ENCODE measurements around the gene TTC3.
"Not testable (repeated sequence)": the region's sequence is repeated elsewhere in the genome, so short reads cannot be mapped to it uniquely, and the experiment has no call there.

TTC3 gene

GRCh38 chr21:37101384-37101783, 28.3 kb downstream of the TTC3 start:
- DNase-seq: no peak

- not testable (repeated sequence) for DNase-seq
These were observed 29.7 kb downstream of the TTC3 start for GRCh38 chr21:37102746-37103145.

GRCh38 chr21:37106998-37107397, 33.9 kb downstream of the TTC3 start:
- DNase-seq: no peak

- DNase-seq: not testable (repeated sequence)
These were observed 38.0 kb downstream of the TTC3 start for GRCh38 chr21:37111029-37111428.

- DNase-seq: not testable (repeated sequence)
These were observed 41.2 kb downstream of the TTC3 start for GRCh38 chr21:37114301-37114700.

- DNase-seq: not testable (repeated sequence)
These were observed 43.4 kb downstream of the TTC3 start for GRCh38 chr21:37116459-37116858.

- no peak for DNase-seq
These were observed 44.1 kb downstream of the TTC3 start for GRCh38 chr21:37117204-37117603.

GRCh38 chr21:37118187-37118826, 45.3 kb downstream of the TTC3 start:
- DNase-seq: no peak

- no peak for DNase-seq
These were observed 46.6 kb downstream of the TTC3 start for GRCh38 chr21:37119421-37120218.

GRCh38 chr21:37128076-37128475, 55.0 kb downstream of the TTC3 start:
- no peak for DNase-seq

- no peak for DNase-seq
These were observed 57.9 kb downstream of the TTC3 start for GRCh38 chr21:37130971-37131370.

- no peak for DNase-seq
These were observed 63.2 kb downstream of the TTC3 start for GRCh38 chr21:37136261-37136660.

GRCh38 chr21:37136744-37137143, 63.7 kb downstream of the TTC3 start:
- no peak for DNase-seq

- DNase-seq: no peak
These were observed 66.1 kb downstream of the TTC3 start for GRCh38 chr21:37139154-37139553.

GRCh38 chr21:37139902-37140301, 66.8 kb downstream of the TTC3 start:
- no peak for DNase-seq

GRCh38 chr21:37143392-37143791, 70.3 kb downstream of the TTC3 start:
- DNase-seq: not testable (repeated sequence)

GRCh38 chr21:37145635-37146111, 72.6 kb downstream of the TTC3 start:
- DNase-seq: no peak

GRCh38 chr21:37146320-37147235, 73.5 kb downstream of the TTC3 start:
- no peak for DNase-seq

GRCh38 chr21:37149411-37149810, 76.4 kb downstream of the TTC3 start:
- no peak for DNase-seq

GRCh38 chr21:37153196-37153934, 80.3 kb downstream of the TTC3 start:
- DNase-seq: no peak

- no peak for DNase-seq
These were observed 80.9 kb downstream of the TTC3 start for GRCh38 chr21:37153935-37154350.

- DNase-seq: no peak
These were observed 82.1 kb downstream of the TTC3 start for GRCh38 chr21:37155186-37155585.
